T-helper 2 cell treated with Interferon-gamma antibody and Interleukin-4, amounts not matched to agents 5 μg/mL and 100 μg/mL, for 36 hours (primary cell): Measurements from ENCODE around the gene PEX14.
"Not testable (repeated sequence)": the region's sequence is repeated elsewhere in the genome, so short reads cannot be mapped to it uniquely, and the experiment has no call there.

Source experiments
- DNase-seq: peaks from one replicate; pipeline ENCODE4 v3.0.0; 2021; ENCODE audit warnings: low spot score
- H3K27ac Mint-ChIP-seq: one replicate; pipeline ENCODE4 v1.8.0; 2021; ENCODE audit warnings: mild to moderate bottlenecking, mixed read lengths
- H3K27me3 Mint-ChIP-seq: one replicate; pipeline ENCODE4 v1.8.0; 2021; ENCODE audit warnings: low read depth, mixed read lengths
- H3K36me3 Mint-ChIP-seq: one replicate; pipeline ENCODE4 v1.8.0; 2021; ENCODE audit warnings: low read depth, mixed read lengths
- H3K4me1 Mint-ChIP-seq: one replicate; pipeline ENCODE4 v1.8.0; 2021; ENCODE audit warnings: low read depth, mixed read lengths
- H3K4me3 Mint-ChIP-seq: one replicate; pipeline ENCODE4 v1.8.0; 2022; ENCODE audit warnings: mild to moderate bottlenecking, moderate library complexity, mixed read lengths
- H3K9me3 Mint-ChIP-seq: one replicate; pipeline ENCODE4 v1.8.0; 2021; ENCODE audit warnings: mixed read lengths

The PEX14 gene

GRCh38 chr1:10494754-10495474, 20.2 kb downstream of the PEX14 start:
- Mint-ChIP-seq H3K9me3 (no peaks in the 10 kb centered on the region), H3K36me3 (peaks cover 10% of the 10 kb centered on the region), H3K4me1 (peaks cover 47% of the 10 kb centered on the region), H3K27ac (peak overlapping the region; percentile 88), H3K4me3 (peak overlapping the region; percentile 86), H3K27me3 (no peaks in the 10 kb centered on the region)
- DNase-seq: peak; percentile 72

GRCh38 chr1:10495475-10495817, 20.7 kb downstream of the PEX14 start:
- Mint-ChIP-seq H3K9me3 (no peaks in the 10 kb centered on the region), H3K36me3 (peaks cover 10% of the 10 kb centered on the region), H3K4me1 (peaks cover 48% of the 10 kb centered on the region), H3K4me3 (peak overlapping the region; percentile 86), H3K27ac (peak overlapping the region; percentile 88), H3K27me3 (no peaks in the 10 kb centered on the region)
- no peak for DNase-seq

GRCh38 chr1:10495952-10496351, 21.2 kb downstream of the PEX14 start:
- Mint-ChIP-seq H3K27ac (peak overlapping the region; percentile 88), H3K9me3 (no peaks in the 10 kb centered on the region), H3K4me1 (peaks cover 49% of the 10 kb centered on the region), H3K4me3 (peak overlapping the region; percentile 86), H3K36me3 (peaks cover 10% of the 10 kb centered on the region), H3K27me3 (no peaks in the 10 kb centered on the region)
- DNase-seq: no peak

- peaks cover 10% of the 10 kb centered on the region for H3K36me3 Mint-ChIP-seq
- peaks cover 53% of the 10 kb centered on the region for H3K4me1 Mint-ChIP-seq
- H3K27me3 Mint-ChIP-seq: no peaks in the 10 kb centered on the region
- H3K4me3 Mint-ChIP-seq: no peak overlapping the region
- DNase-seq: no peak
- H3K9me3 Mint-ChIP-seq: no peaks in the 10 kb centered on the region
- H3K27ac Mint-ChIP-seq: no peak overlapping the region
Measured at GRCh38 chr1:10497109-10497508, 22.4 kb downstream of the PEX14 start.

- peak overlapping the region; percentile 78 for H3K27ac Mint-ChIP-seq
- no peak for DNase-seq
- no peaks in the 10 kb centered on the region for H3K27me3 Mint-ChIP-seq
- peaks cover 10% of the 10 kb centered on the region for H3K36me3 Mint-ChIP-seq
- no peaks in the 10 kb centered on the region for H3K9me3 Mint-ChIP-seq
- peak overlapping the region; percentile 46 for H3K4me3 Mint-ChIP-seq
- peaks cover 57% of the 10 kb centered on the region for H3K4me1 Mint-ChIP-seq
Measured at GRCh38 chr1:10498231-10498630, 23.5 kb downstream of the PEX14 start.

- Mint-ChIP-seq H3K4me3 (peak overlapping the region; percentile 65), H3K27me3 (no peaks in the 10 kb centered on the region), H3K4me1 (peaks cover 36% of the 10 kb centered on the region), H3K9me3 (no peaks in the 10 kb centered on the region), H3K27ac (peak overlapping the region; percentile 75), H3K36me3 (peaks cover 7% of the 10 kb centered on the region)
- no peak for DNase-seq
Measured at GRCh38 chr1:10502206-10502605, 27.5 kb downstream of the PEX14 start.

- peaks cover 31% of the 10 kb centered on the region for H3K4me1 Mint-ChIP-seq
- no peak for DNase-seq
- H3K4me3 Mint-ChIP-seq: no peak overlapping the region
- no peak overlapping the region for H3K27ac Mint-ChIP-seq
- peaks cover 8% of the 10 kb centered on the region for H3K36me3 Mint-ChIP-seq
- H3K9me3 Mint-ChIP-seq: no peaks in the 10 kb centered on the region
- no peaks in the 10 kb centered on the region for H3K27me3 Mint-ChIP-seq
Measured at GRCh38 chr1:10504249-10504648, 29.5 kb downstream of the PEX14 start.

GRCh38 chr1:10506046-10506676, 31.4 kb downstream of the PEX14 start:
- H3K4me3 Mint-ChIP-seq, H3K9me3 Mint-ChIP-seq, DNase-seq, H3K27me3 Mint-ChIP-seq, H3K27ac Mint-ChIP-seq: not testable (repeated sequence)
- Mint-ChIP-seq H3K4me1 (peaks cover 37% of the 10 kb centered on the region), H3K36me3 (peaks cover 10% of the 10 kb centered on the region)

GRCh38 chr1:10506677-10507047, 31.9 kb downstream of the PEX14 start:
- no peak overlapping the region for H3K4me3 Mint-ChIP-seq
- no peaks in the 10 kb centered on the region for H3K27me3 Mint-ChIP-seq
- H3K4me1 Mint-ChIP-seq: peaks cover 42% of the 10 kb centered on the region

GRCh38 chr1:10507111-10507879, 32.5 kb downstream of the PEX14 start:
- peaks cover 40% of the 10 kb centered on the region for H3K4me1 Mint-ChIP-seq
- peak overlapping the region; percentile 44 for H3K4me3 Mint-ChIP-seq
- no peaks in the 10 kb centered on the region for H3K9me3 Mint-ChIP-seq
- H3K27me3 Mint-ChIP-seq: no peaks in the 10 kb centered on the region
- DNase-seq: peak; percentile 35
- H3K36me3 Mint-ChIP-seq: peaks cover 15% of the 10 kb centered on the region
- H3K27ac Mint-ChIP-seq: peak overlapping the region; percentile 62

More at GRCh38 chr1:10506677-10507047, 31.9 kb downstream of the PEX14 start:
- DNase-seq: no peak
- Mint-ChIP-seq H3K36me3 (peaks cover 12% of the 10 kb centered on the region), H3K9me3 (no peaks in the 10 kb centered on the region), H3K27ac (no peak overlapping the region)

GRCh38 chr1:10508511-10508951, 33.8 kb downstream of the PEX14 start:
- H3K27ac Mint-ChIP-seq: peak overlapping the region; percentile 47

GRCh38 chr1:10509809-10510509, 35.2 kb downstream of the PEX14 start:
- peak overlapping the region; percentile 83 for H3K4me3 Mint-ChIP-seq

More at GRCh38 chr1:10508511-10508951, 33.8 kb downstream of the PEX14 start:
- H3K4me3 Mint-ChIP-seq: peak overlapping the region; percentile 21
- H3K4me1 Mint-ChIP-seq: peaks cover 47% of the 10 kb centered on the region
- no peaks in the 10 kb centered on the region for H3K27me3 Mint-ChIP-seq
- DNase-seq: no peak
- peaks cover 17% of the 10 kb centered on the region for H3K36me3 Mint-ChIP-seq
- H3K9me3 Mint-ChIP-seq: no peaks in the 10 kb centered on the region

GRCh38 chr1:10510520-10511493, 36.1 kb downstream of the PEX14 start:
- peaks cover 64% of the 10 kb centered on the region for H3K4me1 Mint-ChIP-seq
- no peaks in the 10 kb centered on the region for H3K9me3 Mint-ChIP-seq
- H3K27me3 Mint-ChIP-seq: no peaks in the 10 kb centered on the region

More at GRCh38 chr1:10509809-10510509, 35.2 kb downstream of the PEX14 start:
- Mint-ChIP-seq H3K9me3 (no peaks in the 10 kb centered on the region), H3K27ac (peak overlapping the region; percentile 99), H3K36me3 (peaks cover 19% of the 10 kb centered on the region), H3K4me1 (peaks cover 60% of the 10 kb centered on the region), H3K27me3 (no peaks in the 10 kb centered on the region)
- DNase-seq: no peak

More at GRCh38 chr1:10510520-10511493, 36.1 kb downstream of the PEX14 start:
- Mint-ChIP-seq H3K4me3 (peak overlapping the region; percentile 83), H3K27ac (peak overlapping the region; percentile 99), H3K36me3 (peaks cover 19% of the 10 kb centered on the region)
- DNase-seq: peak; percentile 88
